MCF 10A (cell line): ENCODE data around the gene DESI2. TPM values are rescaled to one million over a fixed set of nuclear protein-coding genes. Genes with fewer than 3 reads are reported as not detected.

Experiments
- BruUV-seq: library from RNA; stranded (reverse); fragments of 400-500 nt; replicated peaks from 2 replicates; lab custom pipeline; 2021; lab: Mats Ljungman, UMichigan
- CTCF ChIA-PET: fragments of 300-600 bp; sonication (Branson Sonifier 250); formaldehyde crosslinking; extraction: SDS; loops from one replicate; lab custom pipeline; 2021; ENCODE audit warnings: antibody characterized with exemption, inconsistent platforms; lab: Yijun Ruan, JAX
- POLR2A ChIA-PET: fragments of 300-600, 350-650 bp; sonication (Branson Sonifier 250); formaldehyde crosslinking; extraction: SDS; loops from one replicate; lab custom pipeline; 2020; ENCODE audit warnings: antibody characterized with exemption, inconsistent platforms; lab: Yijun Ruan, JAX
- DNase-seq: peaks from one replicate; pipeline ENCODE4 v3.0.0-alpha.2; 2018; ENCODE audit not compliant: unreplicated experiment
- H3K27ac Mint-ChIP-seq: one replicate; pipeline ENCODE4 v1.8.0; 2022; ENCODE audit warnings: mild to moderate bottlenecking, low read depth, mixed read lengths; ENCODE audit not compliant: unreplicated experiment
- H3K27me3 Mint-ChIP-seq: one replicate; pipeline ENCODE4 v1.8.0; 2022; ENCODE audit warnings: mixed read lengths; ENCODE audit not compliant: insufficient read depth, unreplicated experiment
- H3K36me3 Mint-ChIP-seq: one replicate; pipeline ENCODE4 v1.8.0; 2022; ENCODE audit warnings: mild to moderate bottlenecking, moderate library complexity, mixed read lengths; ENCODE audit not compliant: insufficient read depth, unreplicated experiment
- H3K4me1 Mint-ChIP-seq: one replicate; pipeline ENCODE4 v1.8.0; 2022; ENCODE audit warnings: mixed read lengths; ENCODE audit not compliant: insufficient read depth, unreplicated experiment
- H3K4me3 Mint-ChIP-seq: one replicate; pipeline ENCODE4 v1.8.0; 2022; ENCODE audit warnings: mild to moderate bottlenecking, moderate library complexity, mixed read lengths; ENCODE audit not compliant: unreplicated experiment
- H3K9me3 Mint-ChIP-seq: one replicate; pipeline ENCODE4 v1.8.0; 2022; ENCODE audit warnings: mixed read lengths; ENCODE audit not compliant: unreplicated experiment
- intact Hi-C: fragments of 100-400 bp; cut with micrococcal nuclease; formaldehyde crosslinking; loops from 2 replicates; pipeline ENCODE4 v1.14.1; 2022
- total RNA-seq: library from RNA; stranded (reverse); gene quantifications from 2 replicates; pipeline ENCODE4 v1.2.3, GENCODE V29; 2022
- TF ChIP-seq, protein P1 (sequence below): fragments of 200-600 bp; IDR thresholded peaks from one replicate; pipeline ENCODE4 v1.8.0; 2022; ENCODE audit warnings: antibody characterized with exemption, mild to moderate bottlenecking; ENCODE audit not compliant: unreplicated experiment

The DESI2 gene
- total RNA-seq, 1 experiment from 2014 or later = 101 TPM

DNA sequence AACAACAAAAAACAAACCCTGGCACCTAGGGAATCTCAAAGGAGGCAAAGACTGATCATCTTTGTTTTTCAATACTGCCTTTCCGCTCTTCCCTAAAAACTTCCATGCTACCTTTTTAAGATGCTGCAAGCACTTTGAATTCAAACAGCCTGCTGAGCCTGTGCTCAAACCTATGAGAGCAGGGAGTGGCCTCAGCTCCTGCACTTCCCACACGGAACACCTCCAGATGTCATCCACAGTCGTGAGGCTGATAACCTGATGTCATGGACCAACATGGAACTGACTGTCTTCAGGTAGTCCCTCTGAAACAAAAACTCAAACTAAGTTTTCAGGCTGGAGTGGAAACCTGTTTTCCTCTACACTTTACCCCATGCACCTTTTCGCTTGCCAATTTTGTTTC, 46.8 kb downstream of the DESI2 start:
- no peak overlapping the region for H3K27ac Mint-ChIP-seq
- ChIA-PET CTCF (interaction anchor here (0.7 kb wide), 1 partner anchor 97 kb away, joined by 4 read pairs; no protein-coding TSS in a partner anchor), POLR2A (interaction anchor here (0.9 kb wide), 1 partner anchor 12 kb away, joined by 3 read pairs; no protein-coding TSS in a partner anchor)
- DNase-seq = no peak
- peaks cover 70% of the 10 kb centered on the region for H3K36me3 Mint-ChIP-seq
- no peak overlapping the region for H3K4me3 Mint-ChIP-seq
- TF ChIP-seq, protein P1, sequence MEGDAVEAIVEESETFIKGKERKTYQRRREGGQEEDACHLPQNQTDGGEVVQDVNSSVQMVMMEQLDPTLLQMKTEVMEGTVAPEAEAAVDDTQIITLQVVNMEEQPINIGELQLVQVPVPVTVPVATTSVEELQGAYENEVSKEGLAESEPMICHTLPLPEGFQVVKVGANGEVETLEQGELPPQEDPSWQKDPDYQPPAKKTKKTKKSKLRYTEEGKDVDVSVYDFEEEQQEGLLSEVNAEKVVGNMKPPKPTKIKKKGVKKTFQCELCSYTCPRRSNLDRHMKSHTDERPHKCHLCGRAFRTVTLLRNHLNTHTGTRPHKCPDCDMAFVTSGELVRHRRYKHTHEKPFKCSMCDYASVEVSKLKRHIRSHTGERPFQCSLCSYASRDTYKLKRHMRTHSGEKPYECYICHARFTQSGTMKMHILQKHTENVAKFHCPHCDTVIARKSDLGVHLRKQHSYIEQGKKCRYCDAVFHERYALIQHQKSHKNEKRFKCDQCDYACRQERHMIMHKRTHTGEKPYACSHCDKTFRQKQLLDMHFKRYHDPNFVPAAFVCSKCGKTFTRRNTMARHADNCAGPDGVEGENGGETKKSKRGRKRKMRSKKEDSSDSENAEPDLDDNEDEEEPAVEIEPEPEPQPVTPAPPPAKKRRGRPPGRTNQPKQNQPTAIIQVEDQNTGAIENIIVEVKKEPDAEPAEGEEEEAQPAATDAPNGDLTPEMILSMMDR = no peak
- no peaks in the 10 kb centered on the region for H3K9me3 Mint-ChIP-seq
- no peaks in the 10 kb centered on the region for H3K4me1 Mint-ChIP-seq
- no peaks in the 10 kb centered on the region for H3K27me3 Mint-ChIP-seq
- intact Hi-C loops = no loop called here
- BruUV-seq = no TSS peak

DNA sequence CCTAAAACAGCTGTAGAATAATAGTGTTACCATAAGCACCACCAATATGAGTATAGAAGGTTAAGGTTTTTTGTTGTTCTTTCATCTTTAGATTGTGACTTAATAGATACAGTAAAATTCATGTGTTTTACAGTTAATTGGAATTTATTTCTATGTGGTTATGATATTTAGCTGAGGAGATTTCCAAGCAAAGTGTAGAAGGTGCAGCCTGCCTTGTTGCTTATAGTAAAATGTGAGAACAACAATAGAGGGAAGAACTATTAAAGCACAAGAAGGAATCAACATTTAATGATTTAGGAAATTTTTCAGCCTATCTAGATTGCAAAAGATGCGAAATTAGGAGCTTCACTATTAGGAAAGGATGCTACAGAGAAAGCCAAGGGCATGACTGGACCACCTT, 47.9 kb downstream of the DESI2 start:
- Mint-ChIP-seq H3K36me3 (peaks cover 70% of the 10 kb centered on the region), H3K4me3 (no peak overlapping the region), H3K4me1 (no peaks in the 10 kb centered on the region), H3K9me3 (no peaks in the 10 kb centered on the region), H3K27ac (no peak overlapping the region), H3K27me3 (no peaks in the 10 kb centered on the region)
- no TSS peak for BruUV-seq
- ChIA-PET POLR2A (interaction anchor here (0.6 to 1.0 kb wide), 2 partner anchors 11 to 13 kb away, joined by 3 read pairs; no protein-coding TSS in a partner anchor), CTCF (interaction anchor here (0.7 to 1.6 kb wide), 5 partner anchors 10 to 96 kb away, joined by 3 to 5 read pairs (median 3); no protein-coding TSS in a partner anchor)
- TF ChIP-seq, protein P1 = no peak
- no peak for DNase-seq
- intact Hi-C loops = no loop called here

DNA sequence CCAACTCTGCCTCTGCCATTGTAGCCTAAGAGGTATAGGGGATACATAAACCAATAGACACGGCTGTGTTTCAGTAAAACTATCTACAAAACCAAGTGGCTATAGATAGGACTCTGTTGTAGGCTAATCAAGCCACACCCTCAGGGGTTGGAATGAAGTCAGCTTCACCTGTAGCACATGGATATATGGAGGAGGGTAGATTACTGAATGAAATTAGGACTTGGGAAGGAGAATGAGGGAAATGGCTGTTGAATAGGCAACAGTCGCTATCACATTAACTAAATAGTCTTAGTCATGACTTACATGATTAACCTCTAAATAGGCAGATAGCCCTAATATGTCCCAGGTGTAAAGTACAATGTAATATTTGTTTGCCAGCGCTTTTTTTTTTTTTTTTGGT, 49.7 kb downstream of the DESI2 start:
- ChIA-PET POLR2A (no interaction called here), CTCF (interaction anchor here (0.6 to 1.1 kb wide), 3 partner anchors 9 to 99 kb away, joined by 3 read pairs; no protein-coding TSS in a partner anchor)
- Mint-ChIP-seq H3K36me3 (peaks cover 61% of the 10 kb centered on the region), H3K4me1 (no peaks in the 10 kb centered on the region), H3K27ac (no peak overlapping the region), H3K4me3 (no peak overlapping the region), H3K27me3 (no peaks in the 10 kb centered on the region), H3K9me3 (no peaks in the 10 kb centered on the region)
- intact Hi-C loops = no loop called here
- TF ChIP-seq, protein P1 = no peak
- DNase-seq = no peak
- BruUV-seq = no TSS peak

DNA sequence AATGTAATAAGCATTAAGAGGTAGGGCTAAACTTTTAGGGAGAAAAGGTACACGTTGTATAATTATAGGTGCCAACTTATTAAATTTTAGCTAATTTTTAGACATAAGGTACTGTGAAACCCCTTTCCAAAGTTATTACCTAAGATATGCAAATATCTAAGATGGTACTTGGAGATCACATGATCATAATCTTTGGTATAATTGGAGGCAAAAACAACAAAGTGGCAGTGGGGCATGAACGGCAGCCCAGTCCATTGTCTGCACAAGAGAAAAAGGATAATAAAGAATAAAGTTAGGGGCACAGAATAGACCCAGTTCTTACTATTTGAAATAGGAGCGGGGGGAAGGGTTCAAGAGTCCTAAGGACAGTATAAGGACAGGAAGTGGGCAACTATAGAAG, 51.2 kb downstream of the DESI2 start:
- DNase-seq = no peak
- Mint-ChIP-seq H3K4me3 (no peak overlapping the region), H3K9me3 (no peaks in the 10 kb centered on the region), H3K36me3 (peaks cover 57% of the 10 kb centered on the region), H3K27me3 (no peaks in the 10 kb centered on the region), H3K4me1 (no peaks in the 10 kb centered on the region), H3K27ac (no peak overlapping the region)
- TF ChIP-seq, protein P1 = no peak
- CTCF ChIA-PET = interaction anchor here (0.7 kb wide), 2 partner anchors 146 to 338 kb away, joined by 3 read pairs; no protein-coding TSS in a partner anchor
- intact Hi-C loops = no loop called here
- BruUV-seq = no TSS peak
- POLR2A ChIA-PET = interaction anchor here (0.7 kb wide), 1 partner anchor 18 kb away, joined by 3 read pairs; no protein-coding TSS in a partner anchor
